Measurements from ENCODE around the gene GALNT3.

GALNT3 gene

DNA sequence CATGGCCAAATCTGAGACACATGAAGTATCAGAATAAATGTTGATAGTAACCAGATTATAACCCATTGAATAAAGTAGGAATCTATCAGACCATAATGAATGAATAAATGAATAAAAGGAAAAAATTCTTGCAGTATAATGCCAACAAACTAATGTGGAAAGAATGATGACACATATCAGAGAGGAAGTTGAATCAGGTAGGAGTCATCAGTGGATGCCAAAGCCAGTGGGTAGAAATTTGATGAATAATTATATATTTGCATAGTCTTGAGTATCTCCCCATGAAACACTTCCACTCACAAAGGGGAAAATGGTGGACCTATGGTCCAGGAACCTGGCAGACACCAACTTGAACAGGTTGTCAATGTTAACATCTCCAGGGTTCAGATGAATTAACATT, 68.6 kb downstream of the GALNT3 start:
- no peak for DNase-seq (ENCODE audit: low spot score)

DNA sequence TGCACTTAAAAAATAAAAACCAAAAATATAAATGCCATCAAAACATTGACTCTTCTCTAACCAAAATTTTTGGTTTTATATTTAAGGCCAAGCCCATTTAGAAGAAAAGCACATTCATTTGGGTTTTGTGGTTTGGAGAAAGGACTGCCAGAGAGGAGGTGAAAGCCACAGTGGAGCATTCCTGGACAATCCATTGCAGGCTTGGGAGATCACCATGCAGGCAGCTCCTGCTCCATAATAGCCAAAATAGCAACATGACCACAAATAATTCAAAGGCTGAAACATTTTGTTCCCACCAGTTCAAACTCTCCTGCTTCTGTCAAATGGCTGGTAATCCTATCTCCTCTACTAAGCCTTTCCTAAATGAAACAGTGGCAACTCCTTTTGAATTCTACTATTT, 73.5 kb downstream of the GALNT3 start:
- peak; percentile 42 for DNase-seq (ENCODE audit: low spot score)

DNA sequence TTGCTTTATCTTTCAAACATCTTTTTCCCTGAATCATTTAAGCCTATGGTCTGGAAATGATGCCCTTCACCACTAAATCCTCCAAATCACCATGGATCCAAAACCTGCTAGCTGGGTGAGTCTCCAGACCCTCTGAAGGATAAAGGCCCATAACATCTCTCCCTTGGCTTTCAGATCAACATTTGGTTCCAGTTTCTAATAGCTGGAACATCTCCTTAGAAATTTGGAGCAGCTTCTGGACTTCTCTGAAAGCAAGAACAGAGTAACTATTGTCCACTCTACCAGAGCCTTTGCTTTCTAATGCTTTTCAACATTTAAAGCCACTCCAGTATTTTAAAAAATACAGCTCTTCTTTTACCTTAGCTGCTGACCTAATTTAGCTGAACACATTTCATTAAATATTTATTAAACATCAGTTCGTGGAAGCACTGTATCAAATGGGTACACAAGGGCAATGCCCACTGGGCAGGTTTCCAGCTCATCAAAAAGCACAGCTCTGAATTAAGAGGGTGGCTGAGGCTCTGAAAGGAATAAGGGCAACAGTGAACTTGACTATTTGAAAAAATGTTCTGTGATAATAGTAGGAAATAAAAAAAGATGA, 75.3 kb downstream of the GALNT3 start:
- no peak for DNase-seq (ENCODE audit: low spot score)

DNA sequence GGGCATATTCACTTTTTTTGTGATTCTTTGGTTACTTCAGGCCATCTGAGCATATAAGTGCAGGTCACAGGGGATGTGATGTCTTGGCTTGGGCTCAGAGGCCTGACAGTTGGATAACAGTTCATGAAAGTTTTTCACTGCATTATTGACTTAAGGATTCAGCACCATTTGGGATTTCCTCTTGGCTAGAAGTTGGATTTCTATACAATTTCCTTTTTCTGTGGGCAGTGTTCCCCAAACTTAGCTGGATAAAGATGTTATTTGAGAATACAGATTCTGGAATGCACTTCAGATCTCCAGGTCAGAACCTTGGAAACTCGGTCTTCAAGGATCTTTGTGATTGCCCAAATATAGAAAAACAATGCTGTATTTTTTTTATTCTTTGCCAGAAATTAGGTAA, 78.0 kb downstream of the GALNT3 start:
- DNase-seq (ENCODE audit: low spot score): no peak

DNA sequence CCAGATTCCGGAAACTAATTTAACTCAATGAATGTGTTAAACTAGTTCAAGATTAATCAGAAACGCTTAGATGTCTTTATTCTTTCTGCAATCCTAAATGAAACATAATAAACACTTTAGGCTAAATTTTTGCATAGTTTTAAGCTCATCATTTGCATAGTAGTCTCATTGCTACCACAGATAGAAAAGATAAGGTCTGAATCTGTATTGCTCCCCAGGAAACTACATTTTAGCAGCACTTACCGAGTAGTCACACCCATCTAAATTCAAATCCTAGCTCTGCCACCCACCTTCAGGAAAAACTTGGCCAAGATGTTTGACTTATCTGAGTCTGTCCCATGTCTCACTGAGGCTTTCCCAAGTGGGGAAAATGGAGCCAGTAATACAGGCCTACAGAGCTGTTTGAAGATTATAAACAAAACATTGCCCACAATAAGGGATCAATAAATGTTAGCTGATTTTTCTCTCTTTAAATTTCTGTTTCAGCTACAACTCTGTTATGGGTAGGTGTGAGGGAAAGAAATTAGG, 87.0 kb downstream of the GALNT3 start:
- DNase-seq (ENCODE audit: low spot score): no peak

DNA sequence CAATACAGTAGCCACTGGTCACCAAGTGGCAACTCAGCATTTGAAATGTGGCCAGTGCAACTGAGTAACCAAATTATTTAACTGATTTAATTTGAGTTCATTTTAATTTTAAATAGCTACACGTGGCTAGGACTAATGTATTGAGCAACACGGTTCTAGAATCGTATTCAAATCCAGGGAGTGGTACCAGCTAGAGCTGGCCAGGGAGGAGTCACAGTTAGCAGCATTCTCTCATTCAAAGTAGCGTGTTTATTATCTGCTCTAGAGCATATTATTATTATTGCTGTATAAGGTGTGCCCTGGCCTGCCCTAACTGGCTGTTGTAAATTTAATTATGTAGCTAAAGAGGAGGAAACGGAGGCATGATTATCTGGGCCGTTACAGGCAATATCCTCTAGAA, 92.9 kb downstream of the GALNT3 start:
- DNase-seq (ENCODE audit: low spot score): no peak

DNA sequence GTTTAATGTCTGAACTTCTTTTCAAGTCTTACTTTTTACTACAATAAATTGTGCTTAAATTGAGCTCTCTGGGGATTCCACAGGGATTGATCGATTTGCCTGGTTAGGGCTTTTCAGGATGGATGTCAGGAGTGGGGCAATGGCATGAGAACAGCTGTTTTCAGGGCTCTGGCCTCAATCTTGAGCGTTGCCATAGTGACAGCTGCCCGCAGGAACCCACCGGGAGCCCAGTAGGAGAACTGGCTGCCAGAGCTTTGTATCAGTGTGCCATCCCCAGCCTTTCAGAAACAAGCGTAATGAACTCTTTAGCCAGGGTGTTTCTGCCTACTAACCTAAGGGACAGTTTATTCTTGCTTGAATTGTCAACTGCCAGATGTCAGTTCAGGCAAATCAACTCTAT, 93.5 kb downstream of the GALNT3 start:
- no peak for DNase-seq (ENCODE audit: low spot score)

DNA sequence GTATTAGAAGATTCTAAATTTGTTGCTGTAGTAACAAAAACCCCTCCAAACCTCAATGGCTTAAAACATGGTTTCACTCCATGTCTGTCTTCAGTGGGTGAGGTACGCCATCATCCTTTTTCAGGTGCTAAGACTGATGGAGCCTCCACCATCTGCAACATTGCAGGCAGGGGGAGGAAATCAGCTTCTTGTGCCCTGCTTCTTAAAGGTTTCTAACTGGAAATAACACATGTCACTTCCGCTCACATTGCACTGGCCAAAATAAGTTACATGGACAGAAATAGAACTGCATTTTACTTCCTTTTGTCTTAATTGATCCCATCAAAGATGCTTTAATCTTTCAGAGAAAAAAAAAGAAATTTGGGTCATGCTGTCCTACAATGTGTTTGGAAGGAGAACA, 94.1 kb downstream of the GALNT3 start:
- no peak for DNase-seq (ENCODE audit: low spot score)

DNA sequence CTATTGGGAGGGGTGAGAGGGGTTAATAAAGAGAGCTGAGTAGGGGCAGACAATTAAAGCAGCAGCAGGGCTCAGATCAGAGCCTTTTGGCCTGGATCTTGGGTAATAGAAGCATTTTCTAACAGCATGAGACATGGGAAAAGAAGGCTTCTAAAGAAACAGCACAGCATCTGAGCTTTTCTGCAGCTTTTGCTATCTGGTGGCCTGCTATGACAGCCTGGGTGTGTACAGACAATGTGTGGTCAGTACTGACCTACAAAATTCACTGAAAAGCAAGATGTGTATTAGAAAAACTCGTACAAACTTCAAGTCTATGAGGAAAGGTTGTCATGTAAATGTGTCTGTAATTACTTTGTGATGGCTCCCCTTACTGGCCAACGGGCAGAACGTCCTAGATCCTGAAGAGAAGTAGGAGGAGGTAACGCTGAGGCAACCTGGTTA, 95.6 kb downstream of the GALNT3 start:
- DNase-seq (ENCODE audit: low spot score): peak; percentile 61

DNA sequence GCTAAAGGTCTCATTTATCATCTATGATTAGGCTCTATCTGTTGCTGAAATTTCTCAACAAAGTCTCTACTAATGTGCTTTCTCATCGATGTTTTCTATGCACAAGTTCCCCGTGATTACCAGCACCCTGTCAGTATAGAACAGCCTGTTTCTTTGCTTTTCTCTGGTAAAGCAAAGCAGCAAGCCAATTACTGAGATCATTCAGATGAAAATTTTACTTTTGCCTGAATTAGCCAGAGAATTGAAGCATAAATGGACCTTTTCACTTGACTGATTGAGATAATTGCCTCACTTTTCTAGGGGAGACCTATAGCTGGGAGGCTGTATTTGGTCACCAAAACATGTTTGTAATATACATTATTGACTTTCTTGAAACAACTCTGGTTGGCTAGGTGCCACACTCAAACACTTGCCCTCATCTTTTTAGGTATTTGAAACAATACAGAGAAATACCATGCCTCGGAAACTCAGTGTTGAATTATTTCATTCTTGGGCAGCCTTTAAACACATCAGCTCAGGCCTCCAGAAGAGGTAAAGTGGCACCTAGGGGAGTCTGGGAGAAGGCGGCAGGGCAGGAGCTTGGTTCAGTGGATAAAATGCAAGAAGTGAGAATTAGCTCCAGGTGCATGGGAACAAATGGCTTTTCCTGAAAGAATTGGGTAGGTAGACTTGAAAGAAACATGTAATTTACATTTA, 96.2 kb downstream of the GALNT3 start:
- DNase-seq (ENCODE audit: low spot score): no peak

Data from SW480 (cell line).